ENCODE measurements around the gene HSH2D. TPM values are rescaled to one million over a fixed set of nuclear protein-coding genes. Genes with fewer than 3 reads are reported as not detected.

The HSH2D gene
- total RNA-seq, 1 donor = 160 TPM

DNA sequence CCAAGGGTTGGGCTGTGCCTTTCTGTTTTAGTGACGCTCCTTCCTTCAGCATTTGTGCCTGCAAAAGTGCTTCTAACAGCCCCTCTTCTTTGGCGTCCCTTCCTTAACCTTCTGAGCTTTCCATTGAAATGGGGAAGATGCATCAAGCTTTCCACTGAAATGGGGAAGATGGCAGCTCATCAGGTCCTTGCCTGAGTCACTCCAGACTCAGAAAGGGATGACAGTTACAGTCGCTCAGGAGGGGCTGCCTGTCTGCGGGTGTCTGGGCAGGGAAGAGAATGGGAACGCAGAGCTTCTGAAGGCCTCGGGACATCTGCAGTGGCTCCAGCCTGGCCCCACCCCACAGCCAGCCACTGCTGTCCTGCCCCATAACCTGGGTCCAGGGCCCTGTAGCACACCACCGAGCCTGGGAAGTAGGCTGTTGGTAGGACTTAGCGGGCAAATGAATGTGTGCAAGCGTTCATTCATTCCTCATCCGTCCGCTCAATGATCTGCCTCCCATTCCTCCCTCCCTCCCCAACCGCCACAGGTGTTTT lies 64.1 kb downstream of the HSH2D start:
- no peak for DNase-seq (ENCODE audit: low read depth in 2 of 3, low spot score in 2 of 3)

Small RNAs within 50 kb of the gene (small RNA-seq; reads per million reads assigned to genes)
- not detected for gene RF00017

Other genes with a start within 250 kb of the HSH2D start
- gene CYP4F2, start 245.6 kb upstream of the HSH2D start, total RNA-seq = 1.3 TPM
- 0.27 TPM for gene CYP4F11, start 209.2 kb upstream of the HSH2D start, total RNA-seq
- gene OR10H4, start 194.7 kb upstream of the HSH2D start, total RNA-seq = not detected
- gene TPM4, start 67.2 kb upstream of the HSH2D start, total RNA-seq = 163 TPM
- 130 TPM for gene RAB8A, start 31.8 kb upstream of the HSH2D start, total RNA-seq
- 0.27 TPM for gene CIB3, start 29.8 kb downstream of the HSH2D start, total RNA-seq
- gene FAM32A, start 41.7 kb downstream of the HSH2D start, total RNA-seq = 68.1 TPM
- gene AP1M1, start 54.2 kb downstream of the HSH2D start, total RNA-seq = 132 TPM
- gene KLF2, start 181.1 kb downstream of the HSH2D start, total RNA-seq = 219 TPM

Data from hematopoietic multipotent progenitor cell (in vitro differentiated cells).